Spleen (tissue), 11 donors: ENCODE measurements around the gene TAS2R8. TPM values are rescaled to one million over a fixed set of nuclear protein-coding genes. Genes with fewer than 3 reads are reported as not detected.

Experiments used
- DNase-seq: peaks from one replicate; pipeline ENCODE4 v3.0.0-alpha.2; 2020
- H3K27ac ChIP-seq, 8 donors: fragments of 200-600 bp; sonication (generic) in 7 of 8; 1 replicate in 4 of 8; 2 replicates in 4 of 8; pipeline versions ENCODE4 v1.5.0 to v1.8.0; 2016 to 2021; ENCODE audit warnings: inconsistent platforms in 4 of 8, mild to moderate bottlenecking in 4 of 8, moderate library complexity in 1 of 8
- H3K27me3 ChIP-seq, 7 donors: fragments of 200-600 bp; sonication (generic) in 6 of 7; replicated peaks in 1 of 7; 1 replicate in 4 of 7; 2 replicates in 3 of 7; pipeline versions ENCODE4 v1.5.0 to v1.8.0; 2016 to 2021; ENCODE audit warnings: inconsistent platforms in 3 of 7, mild to moderate bottlenecking in 1 of 7
- H3K36me3 ChIP-seq, 6 donors: fragments of 200-600 bp; sonication (generic) in 5 of 6; 1 replicate in 4 of 6; 2 replicates in 2 of 6; pipeline versions ENCODE4 v1.5.0 to v1.8.0; 2016 to 2021; ENCODE audit warnings: inconsistent platforms in 2 of 6
- H3K4me1 ChIP-seq, 6 donors: fragments of 200-600 bp; sonication (generic) in 5 of 6; 1 replicate in 3 of 6; 2 replicates in 3 of 6; pipeline versions ENCODE4 v1.5.0 to v1.8.0; 2016 to 2021; ENCODE audit warnings: inconsistent platforms in 3 of 6
- H3K4me3 ChIP-seq, 8 donors: fragments of 200-600 bp; sonication (generic) in 7 of 8; 1 replicate in 4 of 8; 2 replicates in 4 of 8; pipeline versions ENCODE4 v1.5.0 to v1.8.0; 2016 to 2021; ENCODE audit warnings: inconsistent platforms in 4 of 8, mild to moderate bottlenecking in 4 of 8, moderate library complexity in 2 of 8
- H3K9me3 ChIP-seq, 8 donors: fragments of 200-600 bp; sonication (generic) in 7 of 8; 1 replicate in 4 of 8; 2 replicates in 4 of 8; pipeline versions ENCODE4 v1.5.0 to v1.8.0; 2016 to 2021; ENCODE audit warnings: inconsistent platforms in 4 of 8
- CTCF ChIP-seq, 11 experiments: fragments of 200-600 bp in 7 of 11; fragments of 450-650 bp in 4 of 11; sonication (generic) in 4 of 11; IDR thresholded peaks in 8 of 11; conservative IDR thresholded peaks in 3 of 11; 1 replicate in 7 of 11; 2 replicates in 4 of 11; pipeline versions ENCODE4 v1.4.0 to v1.8.0; 2016 to 2021; ENCODE audit warnings: antibody characterized with exemption in 11 of 11, inconsistent platforms in 4 of 11, mild to moderate bottlenecking in 1 of 11
- POLR2A ChIP-seq, 3 donors: fragments of 450-650 bp; IDR thresholded peaks; one replicate each; pipeline ENCODE4 v1.5.1; 2017; ENCODE audit warnings: antibody characterized with exemption in 3 of 3, mild to moderate bottlenecking in 1 of 3
- POLR2AphosphoS5 ChIP-seq, 3 donors: sonication (generic); formaldehyde crosslinking; IDR thresholded peaks; one replicate each; pipeline ENCODE4 v1.5.1; 2017; ENCODE audit warnings: antibody characterized with exemption in 3 of 3
- WGBS, 5 donors: extraction: QIAGEN DNeasy Blood & Tissue Kit in 3 of 5; methylation state at CpG; one replicate each; pipeline versions ENCODE4 v1.1.5 to v1.1.7; 2013 to 2018; 5-methylcytosine and 5-hydroxymethylcytosine counted together
- intact Hi-C: fragments of 100-400 bp; cut with DNase I; formaldehyde crosslinking; loops from one replicate; pipeline ENCODE4 v1.15.0; 2023; ENCODE audit warnings: low total_unique reads
- polyA plus RNA-seq, 3 donors: library from polyadenylated mRNA; stranded (reverse); fragments of 200-250 nt; gene quantifications; one replicate each; pipeline ENCODE4 v1.2.1, GENCODE V29; 2013
- total RNA-seq, 7 donors: library from RNA; depleted of rRNA in 3 of 7; stranded (reverse); fragments of >200 nt in 3 of 7; fragmentation: NEBNext Ultra II Directional in 4 of 7; extraction: Animal tissue kit (Norgen Biotek cat#: 25700) in 4 of 7; gene quantifications; one replicate each; pipeline versions ENCODE4 v1.1.0 to v1.2.1, GENCODE V29; 2016 to 2021
- donor health status: healthy with polysubstance abuse.
- donor health status: DM: no; HTN: no; CAD: no; lungs with moderate emphysema.
- donor health status: DM: no; HTN: no; CAD: no.
- donor health status: Bipolar disorder and iron deficiency.
- donor health status: healthy.
- donor health status: DM: no; HTN: no; CAD: no.
- donor health status: DM: yes; HTN: yes; CAD: no.

The TAS2R8 gene
- total and polyA plus RNA-seq, 10 donors, result 0.06 TPM; not detected in 9

- TF ChIP-seq CTCF (IDR thresholded peaks at IDR 0.05 in 8 of 11, conservative IDR thresholded peaks at IDR 0.05 in 3 of 11) (no peak), POLR2AphosphoS5 (IDR thresholded peaks at IDR 0.05) (no peak), POLR2A (IDR thresholded peaks at IDR 0.05) (no peak)
- intact Hi-C loops, result no loop called here
- no peaks in the 10 kb centered on the region for H3K9me3 ChIP-seq
- H3K4me3 ChIP-seq, result no peak within 1 kb of the TSS
- H3K4me1 ChIP-seq, result no peaks in the 10 kb centered on the region
- H3K27ac ChIP-seq, result no peak within 1 kb of the TSS
- 62 to 82% (median 74%) methylated on average over 4 of the region's 4 CpGs for WGBS, 5 donors
- no peak for DNase-seq
- no peaks in the 10 kb centered on the region for H3K27me3 ChIP-seq
- H3K36me3 ChIP-seq, result peaks cover 0 to 45% (median 4%) of the 10 kb centered on the region in 6 donors
These were observed 42.4 kb upstream of the TAS2R8 start, which contains the start of gene PRR4 for GRCh38 chr12:10849425-10849878. Gene PRR4 (minus strand): TSS chr12:10849475. CDS start chr12:10849437, 38 bp downstream.

GRCh38 chr12:10847744-10848143 lies 40.7 kb upstream of the TAS2R8 start:
- Histone ChIP-seq H3K4me1 (no peaks in the 10 kb centered on the region), H3K27ac (no peak overlapping the region), H3K4me3 (no peak overlapping the region), H3K36me3 (peaks cover 0 to 48% (median 4%) of the 10 kb centered on the region in 6 donors), H3K9me3 (no peaks in the 10 kb centered on the region), H3K27me3 (no peaks in the 10 kb centered on the region)
- TF ChIP-seq POLR2AphosphoS5 (IDR thresholded peaks at IDR 0.05) (no peak), POLR2A (IDR thresholded peaks at IDR 0.05) (no peak), CTCF (IDR thresholded peaks at IDR 0.05 in 8 of 11, conservative IDR thresholded peaks at IDR 0.05 in 3 of 11) (no peak)
- intact Hi-C loops, result no loop called here
- 41 to 70% (median 44%) methylated on average over 2 of the region's 2 CpGs for WGBS, 5 donors
- DNase-seq, result no peak

GRCh38 chr12:10842862-10843261 lies 35.8 kb upstream of the TAS2R8 start:
- Histone ChIP-seq H3K9me3 (no peaks in the 10 kb centered on the region), H3K27ac (no peak overlapping the region), H3K4me3 (no peak overlapping the region), H3K36me3 (peaks cover 0 to 28% (median 3%) of the 10 kb centered on the region in 6 donors), H3K27me3 (no peaks in the 10 kb centered on the region), H3K4me1 (no peaks in the 10 kb centered on the region)
- intact Hi-C loops, result no loop called here
- TF ChIP-seq POLR2AphosphoS5 (IDR thresholded peaks at IDR 0.05), result no peak
- no peak for TF ChIP-seq CTCF (IDR thresholded peaks at IDR 0.05 in 8 of 11, conservative IDR thresholded peaks at IDR 0.05 in 3 of 11)
- no peak for TF ChIP-seq POLR2A (IDR thresholded peaks at IDR 0.05)
- 68 to 98% (median 97%) methylated on average over 2 of the region's 2 CpGs for WGBS, 5 donors
- DNase-seq, result no peak

GRCh38 chr12:10838461-10838860 lies 31.4 kb upstream of the TAS2R8 start:
- H3K27ac ChIP-seq, result no peak overlapping the region
- peaks cover 0 to 9% (median 3%) of the 10 kb centered on the region in 8 donors for H3K9me3 ChIP-seq
- H3K36me3 ChIP-seq, result peaks cover 0 to 9% (median 0%) of the 10 kb centered on the region in 6 donors
- no peaks in the 10 kb centered on the region for H3K4me1 ChIP-seq
- TF ChIP-seq POLR2A (IDR thresholded peaks at IDR 0.05) (no peak), POLR2AphosphoS5 (IDR thresholded peaks at IDR 0.05) (no peak), CTCF (IDR thresholded peaks at IDR 0.05 in 8 of 11, conservative IDR thresholded peaks at IDR 0.05 in 3 of 11) (no peak)
- no peak for DNase-seq
- intact Hi-C loops, result no loop called here
- WGBS, 5 donors, result 85 to 95% (median 88%) methylated on average over 3 of the region's 3 CpGs
- no peak overlapping the region for H3K4me3 ChIP-seq
- H3K27me3 ChIP-seq, result no peaks in the 10 kb centered on the region
